DND-41 (cell line): ENCODE results near the gene TP53I13.

ENCODE experiments used
- ATAC-seq: fragments of 200-7000 bp; cut with Tn5 transposase; 3 replicates; pipeline ENCODE4 v1.9.1; 2021; ENCODE audit warnings: low read depth; ENCODE audit not compliant: insufficient read depth
- DNase-seq: peaks from one replicate; pipeline ENCODE4 v3.0.0-alpha.2; 2020
- H2AFZ ChIP-seq: 2 replicates; pipeline ENCODE4 v1.6.0; 2012; ENCODE audit warnings: low read depth, low read length
- H3K27ac ChIP-seq: 2 replicates; pipeline ENCODE4 v1.5.1; 2012; ENCODE audit warnings: low read length, inconsistent platforms
- H3K27me3 ChIP-seq: fragments of 200-600 bp; sonication (generic); 2 replicates; pipeline ENCODE4 v1.6.0; 2012; ENCODE audit warnings: low read length, mild to moderate bottlenecking, inconsistent platforms; ENCODE audit not compliant: insufficient read depth, poor library complexity
- H3K36me3 ChIP-seq: 2 replicates; pipeline ENCODE4 v1.5.1; 2012; ENCODE audit warnings: low read length, inconsistent platforms; ENCODE audit not compliant: insufficient read depth
- H3K4me1 ChIP-seq: 2 replicates; pipeline ENCODE4 v1.5.1; 2012; ENCODE audit warnings: mild to moderate bottlenecking, low read length; ENCODE audit not compliant: insufficient read depth
- H3K4me2 ChIP-seq: 2 replicates; pipeline ENCODE4 v1.6.0; 2012; ENCODE audit warnings: mild to moderate bottlenecking, moderate library complexity, low read length, inconsistent platforms; ENCODE audit not compliant: insufficient read depth
- H3K4me3 ChIP-seq, 2 experiments: fragments of 200-600 bp in 1 of 2; shearing (Covaris generic) in 1 of 2; 2 replicates each; pipeline ENCODE4 v1.5.1; 2012 to 2016; ENCODE audit warnings: inconsistent platforms in 2 of 2, low read length in 2 of 2, mild to moderate bottlenecking in 2 of 2, low read depth in 1 of 2, moderate library complexity in 1 of 2
- H3K79me2 ChIP-seq: 2 replicates; pipeline ENCODE4 v1.6.0; 2012; ENCODE audit warnings: low read length, inconsistent platforms; ENCODE audit not compliant: insufficient read depth
- H3K9ac ChIP-seq: 2 replicates; pipeline ENCODE4 v1.6.0; 2012; ENCODE audit warnings: low read depth, mild to moderate bottlenecking, inconsistent platforms, low read length, moderate library complexity
- H3K9me3 ChIP-seq: 2 replicates; pipeline ENCODE4 v1.5.1; 2012; ENCODE audit warnings: low read length, moderate library complexity, mild to moderate bottlenecking, inconsistent platforms; ENCODE audit not compliant: insufficient read depth, severe bottlenecking
- H4K20me1 ChIP-seq: 2 replicates; pipeline ENCODE4 v1.6.0; 2012; ENCODE audit warnings: low read length; ENCODE audit not compliant: insufficient read depth
- CTCF ChIP-seq: IDR thresholded peaks from 2 replicates; pipeline ENCODE4 v1.5.1; 2012; ENCODE audit warnings: borderline replicate concordance, low read length, moderate library complexity, mild to moderate bottlenecking; ENCODE audit not compliant: poor library complexity, severe bottlenecking; ENCODE audit errors: extremely low read depth
- EZH2 ChIP-seq: IDR thresholded peaks from 3 replicates; pipeline ENCODE4 v1.6.1; 2012; ENCODE audit warnings: borderline replicate concordance, low read depth, mild to moderate bottlenecking, moderate library complexity, low read length, inconsistent platforms; ENCODE audit not compliant: severe bottlenecking

TP53I13 gene

GRCh38 chr17:29575511-29576213 is 7.2 kb downstream of the TP53I13 start:
- H3K36me3 ChIP-seq, result peaks cover 83% of the 10 kb centered on the region
- ATAC-seq, result no peak
- 0 out of 2 replicates have a peak overlapping the region, but pooled peaks have one; percentile 10 for H3K27ac ChIP-seq
- peaks cover 2% of the 10 kb centered on the region for H3K4me1 ChIP-seq
- 0 out of 2 replicates have a peak, but pooled peaks cover 4% of the 10 kb centered on the region for H3K79me2 ChIP-seq
- peaks cover 66% of the 10 kb centered on the region for H4K20me1 ChIP-seq
- no peak overlapping the region for H3K4me2 ChIP-seq
- no peaks in the 10 kb centered on the region for H3K27me3 ChIP-seq
- no peak overlapping the region for H3K4me3 ChIP-seq
- TF ChIP-seq EZH2, result no peak
- no peak for TF ChIP-seq CTCF
- DNase-seq, result no peak
- H3K9me3 ChIP-seq, result no peaks in the 10 kb centered on the region
- H2AFZ ChIP-seq, result no peak overlapping the region
- H3K9ac ChIP-seq, result no peak overlapping the region

GRCh38 chr17:29576214-29577000 is 7.9 kb downstream of the TP53I13 start:
- H3K27ac ChIP-seq, result no peak overlapping the region
- 0 out of 2 replicates have a peak, but pooled peaks cover 4% of the 10 kb centered on the region for H3K79me2 ChIP-seq
- no peak for TF ChIP-seq CTCF
- TF ChIP-seq EZH2, result no peak
- no peak overlapping the region for H3K9ac ChIP-seq
- H3K4me3 ChIP-seq, result no peak overlapping the region
- ATAC-seq (no peak), DNase-seq (no peak)
- no peaks in the 10 kb centered on the region for H3K9me3 ChIP-seq
- H3K36me3 ChIP-seq, result peaks cover 88% of the 10 kb centered on the region
- no peaks in the 10 kb centered on the region for H3K27me3 ChIP-seq
- no peaks in the 10 kb centered on the region for H3K4me1 ChIP-seq
- H3K4me2 ChIP-seq, result no peak overlapping the region
- no peak overlapping the region for H2AFZ ChIP-seq
- H4K20me1 ChIP-seq, result peaks cover 64% of the 10 kb centered on the region

- Histone ChIP-seq H2AFZ (no peak overlapping the region), H3K9ac (no peak overlapping the region), H3K4me1 (no peaks in the 10 kb centered on the region), H3K9me3 (no peaks in the 10 kb centered on the region), H3K36me3 (peaks cover 88% of the 10 kb centered on the region), H4K20me1 (peaks cover 60% of the 10 kb centered on the region), H3K4me2 (no peak overlapping the region), H3K4me3 (no peak overlapping the region), H3K27me3 (no peaks in the 10 kb centered on the region), H3K27ac (no peak overlapping the region), H3K79me2 (0 out of 2 replicates have a peak, but pooled peaks cover 4% of the 10 kb centered on the region)
- TF ChIP-seq CTCF, result no peak
- no peak for TF ChIP-seq EZH2
- ATAC-seq, result no peak
- no peak for DNase-seq
Measured at GRCh38 chr17:29577001-29577370, 8.5 kb downstream of the TP53I13 start.
